ENCODE results near the gene PTPN6.

DNA sequence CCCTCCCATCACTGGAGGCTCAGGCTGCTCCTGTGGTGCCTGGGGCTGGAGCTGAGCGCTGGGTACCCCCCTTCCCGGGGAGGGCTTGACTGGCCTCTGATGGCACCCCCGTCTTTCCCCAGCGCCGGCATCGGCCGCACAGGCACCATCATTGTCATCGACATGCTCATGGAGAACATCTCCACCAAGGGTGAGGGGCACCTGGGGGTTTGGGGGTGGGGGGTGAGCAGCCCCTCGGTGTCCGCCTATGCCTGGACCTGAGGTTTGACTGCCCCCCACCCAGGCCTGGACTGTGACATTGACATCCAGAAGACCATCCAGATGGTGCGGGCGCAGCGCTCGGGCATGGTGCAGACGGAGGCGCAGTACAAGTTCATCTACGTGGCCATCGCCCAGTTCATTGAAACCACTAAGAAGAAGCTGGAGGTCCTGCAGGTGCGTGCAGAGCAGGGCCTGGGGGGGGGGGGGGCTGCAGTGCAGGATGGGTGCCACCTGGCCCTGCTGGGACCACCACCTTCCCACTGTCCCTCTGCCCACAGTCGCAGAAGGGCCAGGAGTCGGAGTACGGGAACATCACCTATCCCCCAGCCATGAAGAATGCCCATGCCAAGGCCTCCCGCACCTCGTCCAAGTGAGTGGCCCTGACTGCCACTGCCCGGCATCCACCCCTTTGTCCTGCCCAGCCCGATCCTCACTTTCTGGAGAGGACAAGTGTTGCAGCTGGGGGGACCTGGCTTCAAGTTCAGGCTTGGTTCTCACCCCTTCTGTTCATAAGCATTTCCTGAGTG, 8.8 kb downstream of the PTPN6 start:
- no peak for TF ChIP-seq CTCF (IDR thresholded peaks at IDR 0.05; ENCODE audit: low read depth, low read length, poor library complexity, severe bottlenecking)
- no peak for TF ChIP-seq EZH2phosphoT487 (IDR thresholded peaks at IDR 0.05; ENCODE audit: borderline replicate concordance, low read length)

All from DOHH2 (cell line).